IMR-90 (cell line): ENCODE results near the gene TDG.

Source experiments
- CTCF ChIP-seq: conservative IDR thresholded peaks from 2 replicates; pipeline ENCODE4 v1.5.1; 2012; ENCODE audit warnings: mild to moderate bottlenecking, low read depth, low read length, improper control_type of control experiment
- FOS ChIP-seq: fragments of 150-350 bp; IDR thresholded peaks from 2 replicates; pipeline ENCODE4 v1.6.1; 2016; ENCODE audit warnings: low read depth, low read length
- RCOR1 ChIP-seq: IDR thresholded peaks from 2 replicates; pipeline ENCODE4 v1.6.1; 2012; ENCODE audit warnings: mild to moderate bottlenecking, low read length, improper control_type of control experiment; ENCODE audit not compliant: insufficient replicate concordance

GRCh38 chr12:103978384-103978982 lies 12.8 kb downstream of the TDG start:
- TF ChIP-seq CTCF (no peak), FOS (no peak), RCOR1 (no peak)
